GM23338 (cell line): ENCODE data around the gene GRIN1. TPM values are rescaled to one million over a fixed set of nuclear protein-coding genes. Genes with fewer than 3 reads are reported as not detected.
A peak's percentile ranks its signal among the peaks of the same experiment; 100 is the strongest.

Source experiments
- ATAC-seq: fragments of 200-7000 bp; cut with Tn5 transposase; 3 replicates; pipeline ENCODE4 v1.9.1; 2020
- DNase-seq: peaks from one replicate; pipeline ENCODE4 v3.0.0-alpha.2; 2015; ENCODE audit warnings: low spot score
- H2AFZ ChIP-seq: fragments of 200-600 bp; sonication (generic); 2 replicates; pipeline ENCODE4 v1.8.0; 2016; ENCODE audit warnings: antibody characterized with exemption, mild to moderate bottlenecking, moderate library complexity
- H3F3A ChIP-seq: fragments of 200-600 bp; sonication (generic); replicated peaks from 2 replicates; pipeline ENCODE4 v1.8.0; 2017; ENCODE audit warnings: antibody characterized with exemption, mixed run types, low read depth
- H3K27ac ChIP-seq: fragments of 200-600 bp; sonication (generic); 2 replicates; pipeline ENCODE4 v1.6.1; 2016; ENCODE audit warnings: low read depth
- H3K27me3 ChIP-seq: fragments of 200-600 bp; sonication (generic); 2 replicates; pipeline ENCODE4 v1.8.0; 2016; ENCODE audit warnings: mild to moderate bottlenecking, mixed run types, moderate library complexity; ENCODE audit not compliant: insufficient read depth
- H3K36me3 ChIP-seq: fragments of 200-600 bp; sonication (generic); 2 replicates; pipeline ENCODE4 v1.8.0; 2016; ENCODE audit warnings: mild to moderate bottlenecking; ENCODE audit not compliant: insufficient read depth
- H3K4me1 ChIP-seq: fragments of 200-600 bp; sonication (generic); 2 replicates; pipeline ENCODE4 v1.8.0; 2016; ENCODE audit warnings: mild to moderate bottlenecking, moderate library complexity; ENCODE audit not compliant: insufficient read depth
- H3K4me2 ChIP-seq: fragments of 200-600 bp; sonication (generic); 2 replicates; pipeline ENCODE4 v1.7.1; 2017; ENCODE audit warnings: mixed run types
- H3K4me3 ChIP-seq: fragments of 200-600 bp; sonication (generic); 2 replicates; pipeline ENCODE4 v1.6.1; 2016; ENCODE audit warnings: mixed run types
- H3K79me2 ChIP-seq: fragments of 200-600 bp; sonication (generic); replicated peaks from 2 replicates; pipeline ENCODE4 v1.8.0; 2017; ENCODE audit warnings: mild to moderate bottlenecking; ENCODE audit not compliant: insufficient read depth
- H3K9me2 ChIP-seq: fragments of 200-600 bp; sonication (generic); 2 replicates; pipeline ENCODE4 v1.8.0; 2017; ENCODE audit not compliant: insufficient read depth
- H4K20me1 ChIP-seq: fragments of 200-600 bp; sonication (generic); replicated peaks from 2 replicates; pipeline ENCODE4 v1.8.0; 2017; ENCODE audit warnings: mild to moderate bottlenecking; ENCODE audit not compliant: insufficient read depth
- H3K27ac Mint-ChIP-seq: 2 replicates; pipeline ENCODE4 v1.8.0; 2020; ENCODE audit warnings: inconsistent platforms, mild to moderate bottlenecking, moderate library complexity, mixed read lengths
- H3K27me3 Mint-ChIP-seq: 3 replicates; pipeline ENCODE4 v1.8.0; 2022; ENCODE audit warnings: low read depth, mild to moderate bottlenecking, moderate library complexity, mixed read lengths, inconsistent platforms; ENCODE audit not compliant: insufficient read depth, poor library complexity
- H3K36me3 Mint-ChIP-seq: 3 replicates; pipeline ENCODE4 v1.8.0; 2021; ENCODE audit warnings: low read depth, mild to moderate bottlenecking, inconsistent platforms, moderate library complexity, mixed read lengths
- H3K4me1 Mint-ChIP-seq: 3 replicates; pipeline ENCODE4 v1.8.0; 2020; ENCODE audit warnings: mild to moderate bottlenecking, inconsistent platforms, mixed read lengths
- H3K4me3 Mint-ChIP-seq: 3 replicates; pipeline ENCODE4 v1.8.0; 2021; ENCODE audit warnings: moderate library complexity, mild to moderate bottlenecking, inconsistent platforms, mixed read lengths
- H3K9me3 Mint-ChIP-seq: 3 replicates; pipeline ENCODE4 v1.8.0; 2020; ENCODE audit warnings: moderate library complexity, mild to moderate bottlenecking, inconsistent platforms, mixed read lengths
- CREB1 ChIP-seq: fragments of 250-450 bp; sonication (Bioruptor Pico); IDR thresholded peaks from 2 replicates; pipeline ENCODE4 v1.5.0; 2020; ENCODE audit warnings: low read depth, mild to moderate bottlenecking, moderate library complexity
- CTCF ChIP-seq, 2 experiments: fragments of 200-600 bp in 1 of 2; sonication (generic) in 1 of 2; conservative IDR thresholded peaks; 2 replicates each; pipeline versions ENCODE4 v1.5.1 to v1.6.1; 2016 to 2017; ENCODE audit warnings: antibody characterized with exemption in 2 of 2, low read depth in 2 of 2, mild to moderate bottlenecking in 2 of 2, moderate library complexity in 1 of 2
- ETS1 ChIP-seq: IDR thresholded peaks from 2 replicates; pipeline ENCODE4 v1.6.1; 2016; ENCODE audit warnings: antibody characterized with exemption
- JUNB ChIP-seq: IDR thresholded peaks from one replicate; pipeline ENCODE4 v1.6.1; 2016; ENCODE audit warnings: antibody characterized with exemption; ENCODE audit not compliant: unreplicated experiment
- NANOG ChIP-seq: IDR thresholded peaks from 2 replicates; pipeline ENCODE4 v1.6.1; 2016; ENCODE audit warnings: antibody characterized with exemption, borderline replicate concordance
- POLR2AphosphoS5 ChIP-seq: IDR thresholded peaks from 2 replicates; pipeline ENCODE4 v1.6.1; 2016; ENCODE audit warnings: antibody characterized with exemption, low read depth
- STAT1 ChIP-seq: IDR thresholded peaks from one replicate; pipeline ENCODE4 v1.6.1; 2016; ENCODE audit warnings: antibody characterized with exemption; ENCODE audit not compliant: unreplicated experiment
- ZNF114 ChIP-seq: fragments of 250-450 bp; sonication (Bioruptor Pico); IDR thresholded peaks from 2 replicates; pipeline ENCODE4 v1.5.0; 2020; ENCODE audit warnings: mild to moderate bottlenecking, moderate library complexity
- ZNF331 ChIP-seq: fragments of 250-450 bp; sonication (Bioruptor Pico); IDR thresholded peaks from 2 replicates; pipeline ENCODE4 v1.5.0; 2020; ENCODE audit warnings: low read depth, mild to moderate bottlenecking, moderate library complexity
- ZNF462 ChIP-seq: fragments of 250-450 bp; sonication (Bioruptor Pico); IDR thresholded peaks from 2 replicates; pipeline ENCODE4 v1.5.0; 2020; ENCODE audit warnings: mild to moderate bottlenecking, moderate library complexity
- polyA plus RNA-seq: library from polyadenylated mRNA; unstranded; fragments of >200 nt; fragmentation: Nextera tagmentation; extraction: Ambion mirVana; gene quantifications from 2 replicates; pipeline ENCODE4 v1.2.1, GENCODE V29; 2016
- total RNA-seq: library from RNA; depleted of rRNA; stranded (reverse); fragments of >200 nt; shearing (Covaris generic); gene quantifications from 2 replicates; pipeline ENCODE4 v1.2.3, GENCODE V29; 2014

Gene GRIN1
- total and polyA plus RNA-seq, 2 experiments from 2014 or later: 2.7 to 5.5 TPM

GRCh38 chr9:137200311-137201204, 61.6 kb downstream of the GRIN1 start, which contains the start of gene TPRN:
TPRN (minus strand) TSS chr9:137200741; CDS start chr9:137200711, 30 bp downstream.
- Histone ChIP-seq H3F3A (peaks cover 15% of the 10 kb centered on the region; the same call in 1 of the 2 replicates), H3K79me2 (peaks cover 68% of the 10 kb centered on the region), H3K4me1 (peaks cover 21% of the 10 kb centered on the region), H3K4me3 (peak within 1 kb of the TSS; percentile 82), H2AFZ (peak within 1 kb of the TSS; percentile 52; the same call in 1 of the 2 replicates), H3K4me2 (peak within 1 kb of the TSS; percentile 89), H3K27me3 (no peaks in the 10 kb centered on the region), H3K36me3 (no peaks in the 10 kb centered on the region), H3K9me2 (no peaks in the 10 kb centered on the region), H4K20me1 (peaks cover 9% of the 10 kb centered on the region), H3K27ac (peak within 1 kb of the TSS; percentile 72; the same call in 1 of the 2 replicates)
- Mint-ChIP-seq H3K27ac (peak within 1 kb of the TSS; percentile 86), H3K4me1 (peaks cover 26% of the 10 kb centered on the region), H3K36me3 (no peaks in the 10 kb centered on the region; the same call in 2 of the 3 replicates), H3K4me3 (peak within 1 kb of the TSS; percentile 82), H3K27me3 (peaks cover 12% of the 10 kb centered on the region), H3K9me3 (no peaks in the 10 kb centered on the region)
- peak; percentile 100 for DNase-seq
- TF ChIP-seq ZNF114 (CRISPR knock-in tag) (no peak), POLR2AphosphoS5 (peak; percentile 99), ETS1 (0 out of 2 replicates have a peak, but pooled peaks have one; percentile 51), JUNB (no peak), STAT1 (no peak)
- ATAC-seq: peak; percentile 90

GRCh38 chr9:137201205-137201868, 62.4 kb downstream of the GRIN1 start:
- H3K9me3 Mint-ChIP-seq: no peaks in the 10 kb centered on the region
- Histone ChIP-seq H4K20me1 (peaks cover 9% of the 10 kb centered on the region), H3K79me2 (peaks cover 71% of the 10 kb centered on the region), H3K27me3 (no peaks in the 10 kb centered on the region), H3K4me1 (peaks cover 24% of the 10 kb centered on the region), H3K4me3 (peak overlapping the region; percentile 82), H2AFZ (peak overlapping the region; percentile 52; the same call in 1 of the 2 replicates), H3K27ac (peak overlapping the region; percentile 72; the same call in 1 of the 2 replicates), H3K4me2 (peak overlapping the region; percentile 89), H3K9me2 (no peaks in the 10 kb centered on the region), H3K36me3 (no peaks in the 10 kb centered on the region), H3F3A (peaks cover 16% of the 10 kb centered on the region; the same call in 1 of the 2 replicates)
- peak overlapping the region; percentile 86 for H3K27ac Mint-ChIP-seq
- peak overlapping the region; percentile 77 for H3K4me3 Mint-ChIP-seq
- H3K4me1 Mint-ChIP-seq: peaks cover 27% of the 10 kb centered on the region
- H3K27me3 Mint-ChIP-seq: peaks cover 17% of the 10 kb centered on the region
- ATAC-seq (peak; percentile 0; the same call in 1 of the 3 replicates), DNase-seq (peak; percentile 31)
- H3K36me3 Mint-ChIP-seq: no peaks in the 10 kb centered on the region; the same call in 2 of the 3 replicates
- no peak for TF ChIP-seq POLR2AphosphoS5
- no peak for TF ChIP-seq STAT1
- no peak for TF ChIP-seq NANOG
- no peak for TF ChIP-seq ZNF331 (CRISPR knock-in tag)
- no peak for TF ChIP-seq CTCF (conservative IDR thresholded peaks at IDR 0.05; ENCODE audit: low read depth in 2 of 2)
- TF ChIP-seq ZNF462 (CRISPR knock-in tag): no peak
- TF ChIP-seq CREB1: no peak
